HG02571 (cell line): ENCODE measurements around the gene RBM19.
"Not testable (repeated sequence)": the region's sequence is repeated elsewhere in the genome, so short reads cannot be mapped to it uniquely, and the experiment has no call there.

ENCODE experiments used
- ATAC-seq: cut with Tn5 transposase; IDR thresholded peaks from one replicate; pipeline ENCODE4 v1.9.1; 2021; ENCODE audit warnings: mild to moderate bottlenecking, moderate library complexity; ENCODE audit not compliant: unreplicated experiment

Gene RBM19

GRCh38 chr12:113812411-113813228, 153.5 kb downstream of the RBM19 start:
- ATAC-seq = no peak

- ATAC-seq = not testable (repeated sequence)
Observed at GRCh38 chr12:113809462-113810220, 156.5 kb downstream of the RBM19 start.

- no peak for ATAC-seq
Observed at GRCh38 chr12:113808095-113808951, 157.8 kb downstream of the RBM19 start.

GRCh38 chr12:113805673-113806072, 160.5 kb downstream of the RBM19 start:
- no peak for ATAC-seq

GRCh38 chr12:113804961-113805600, 161.0 kb downstream of the RBM19 start:
- no peak for ATAC-seq

- no peak for ATAC-seq
Observed at GRCh38 chr12:113803759-113804140, 162.4 kb downstream of the RBM19 start.

- ATAC-seq = no peak
Observed at GRCh38 chr12:113802966-113803758, 163.0 kb downstream of the RBM19 start.

GRCh38 chr12:113802000-113802749, 163.9 kb downstream of the RBM19 start:
- no peak for ATAC-seq

GRCh38 chr12:113800201-113800600, 165.9 kb downstream of the RBM19 start:
- no peak for ATAC-seq

- ATAC-seq = no peak
Observed at GRCh38 chr12:113798552-113798951, 167.6 kb downstream of the RBM19 start.

- no peak for ATAC-seq
Observed at GRCh38 chr12:113797535-113797868, 168.6 kb downstream of the RBM19 start.

- no peak for ATAC-seq
Observed at GRCh38 chr12:113796852-113797534, 169.1 kb downstream of the RBM19 start.

GRCh38 chr12:113796066-113796827, 169.9 kb downstream of the RBM19 start:
- ATAC-seq = no peak

- ATAC-seq = no peak
Observed at GRCh38 chr12:113795445-113795844, 170.7 kb downstream of the RBM19 start.

- no peak for ATAC-seq
Observed at GRCh38 chr12:113794774-113795173, 171.4 kb downstream of the RBM19 start.

GRCh38 chr12:113793250-113793649, 172.9 kb downstream of the RBM19 start:
- ATAC-seq = no peak

GRCh38 chr12:113792450-113792849, 173.7 kb downstream of the RBM19 start:
- no peak for ATAC-seq
